ENCODE data around the gene SYNM. TPM values are rescaled to one million over a fixed set of nuclear protein-coding genes. Genes with fewer than 3 reads are reported as not detected.

Gene SYNM
- total and polyA plus RNA-seq, 2 experiments from 2014 or later: 0.74 to 3.5 TPM

- TF ChIP-seq ZNF462 (CRISPR knock-in tag; IDR thresholded peaks at IDR 0.05): no peak
- no peak for TF ChIP-seq ETS1 (IDR thresholded peaks at IDR 0.05)
- no peak for TF ChIP-seq CTCF (conservative IDR thresholded peaks at IDR 0.05; ENCODE audit: low read depth in 2 of 2)
Measured at GRCh38 chr15:99164119-99164518, 59.2 kb downstream of the SYNM start (continued).

- Histone ChIP-seq H2AFZ (no peak overlapping the region), H3K4me1 (ENCODE audit: insufficient read depth) (no peaks in the 10 kb centered on the region), H3K27ac (ENCODE audit: low read depth) (no peak overlapping the region), H3K36me3 (ENCODE audit: insufficient read depth) (no peaks in the 10 kb centered on the region), H3K27me3 (ENCODE audit: insufficient read depth) (no peaks in the 10 kb centered on the region), H3K4me3 (no peak overlapping the region), H4K20me1 (replicated peaks; ENCODE audit: insufficient read depth) (no peaks in the 10 kb centered on the region), H3K9me2 (ENCODE audit: insufficient read depth) (no peaks in the 10 kb centered on the region), H3K79me2 (replicated peaks; ENCODE audit: insufficient read depth) (no peaks in the 10 kb centered on the region), H3K4me2 (no peak overlapping the region), H3F3A (replicated peaks; ENCODE audit: low read depth) (no peaks in the 10 kb centered on the region)
- Mint-ChIP-seq H3K27ac (no peak overlapping the region), H3K27me3 (ENCODE audit: insufficient read depth, low read depth, poor library complexity) (no peaks in the 10 kb centered on the region), H3K4me3 (no peak overlapping the region), H3K4me1 (no peaks in the 10 kb centered on the region), H3K36me3 (ENCODE audit: low read depth) (no peaks in the 10 kb centered on the region; the same call in 1 of the 3 replicates), H3K9me3 (no peaks in the 10 kb centered on the region)
- DNase-seq (ENCODE audit: low spot score): no peak
- ATAC-seq: no peak
- TF ChIP-seq NANOG (IDR thresholded peaks at IDR 0.05; ENCODE audit: borderline replicate concordance) (no peak), ZNF462 (CRISPR knock-in tag; IDR thresholded peaks at IDR 0.05) (no peak)
Measured at GRCh38 chr15:99165020-99165790, 60.3 kb downstream of the SYNM start.
